ENCODE measurements around the gene MAST2. TPM values are rescaled to one million over a fixed set of nuclear protein-coding genes. Genes with fewer than 3 reads are reported as not detected.
"Not testable (repeated sequence)": the region's sequence is repeated elsewhere in the genome, so short reads cannot be mapped to it uniquely, and the experiment has no call there.

Gene MAST2
- polyA plus RNA-seq, 2 donors = 10.8 to 17.4 TPM

- not testable (repeated sequence) for H3K4me3 ChIP-seq (ENCODE audit: low read depth in 1 of 2, low read length in 2 of 2); H3K9me3 ChIP-seq (ENCODE audit: control insufficient read depth in 2 of 2, insufficient read depth in 1 of 2, low read depth in 1 of 2, low read length in 1 of 2); H3K27me3 ChIP-seq (ENCODE audit: control insufficient read depth in 1 of 2, insufficient read depth in 2 of 2, low read length in 2 of 2); H3K27ac ChIP-seq (ENCODE audit: low read depth in 2 of 2, low read length in 1 of 2); H3K4me1 ChIP-seq (ENCODE audit: control insufficient read depth in 2 of 2, insufficient read depth in 2 of 2, low read length in 1 of 2); H3K36me3 ChIP-seq (ENCODE audit: control insufficient read depth in 2 of 2, insufficient read depth in 2 of 2, low read length in 1 of 2)
- 98% methylated on average over 4 of the region's 4 CpGs for WGBS, 2 donors
Observed at GRCh38 chr1:45961936-45962335, 158.5 kb downstream of the MAST2 start.

- no peaks in the 10 kb centered on the region for H3K27me3 ChIP-seq (ENCODE audit: control insufficient read depth in 1 of 2, insufficient read depth in 2 of 2, low read length in 2 of 2)
- no peaks in the 10 kb centered on the region for H3K4me1 ChIP-seq (ENCODE audit: control insufficient read depth in 2 of 2, insufficient read depth in 2 of 2, low read length in 1 of 2)
- H3K27ac ChIP-seq (ENCODE audit: low read depth in 2 of 2, low read length in 1 of 2) = peak overlapping the region in 1 of 2 donors; percentile 23
- no peak overlapping the region for H3K4me3 ChIP-seq (ENCODE audit: low read depth in 1 of 2, low read length in 2 of 2)
- peaks cover 0 to 2% of the 10 kb centered on the region in 2 donors for H3K9me3 ChIP-seq (ENCODE audit: control insufficient read depth in 2 of 2, insufficient read depth in 1 of 2, low read depth in 1 of 2, low read length in 1 of 2)
- peaks cover 0 to 3% of the 10 kb centered on the region in 2 donors for H3K36me3 ChIP-seq (ENCODE audit: control insufficient read depth in 2 of 2, insufficient read depth in 2 of 2, low read length in 1 of 2)
- WGBS, 2 donors = 87 to 91% methylated on average over 9 of the region's 9 CpGs
Observed at GRCh38 chr1:45968941-45969666, 165.7 kb downstream of the MAST2 start.

GRCh38 chr1:45969866-45970265 is 166.5 kb downstream of the MAST2 start:
- peaks cover 0 to 3% of the 10 kb centered on the region in 2 donors for H3K36me3 ChIP-seq (ENCODE audit: control insufficient read depth in 2 of 2, insufficient read depth in 2 of 2, low read length in 1 of 2)
- H3K4me3 ChIP-seq (ENCODE audit: low read depth in 1 of 2, low read length in 2 of 2) = no peak overlapping the region
- no peaks in the 10 kb centered on the region for H3K27me3 ChIP-seq (ENCODE audit: control insufficient read depth in 1 of 2, insufficient read depth in 2 of 2, low read length in 2 of 2)
- WGBS, 2 donors = 80 to 89% methylated on average over 3 of the region's 3 CpGs
- H3K9me3 ChIP-seq (ENCODE audit: control insufficient read depth in 2 of 2, insufficient read depth in 1 of 2, low read depth in 1 of 2, low read length in 1 of 2) = peaks cover 0 to 2% of the 10 kb centered on the region in 2 donors
- H3K27ac ChIP-seq (ENCODE audit: low read depth in 2 of 2, low read length in 1 of 2) = peak overlapping the region; percentile 40 to 70
- no peaks in the 10 kb centered on the region for H3K4me1 ChIP-seq (ENCODE audit: control insufficient read depth in 2 of 2, insufficient read depth in 2 of 2, low read length in 1 of 2)

- Histone ChIP-seq H3K9me3 (ENCODE audit: control insufficient read depth in 2 of 2, insufficient read depth in 1 of 2, low read depth in 1 of 2, low read length in 1 of 2) (peaks cover 0 to 2% of the 10 kb centered on the region in 2 donors), H3K36me3 (ENCODE audit: control insufficient read depth in 2 of 2, insufficient read depth in 2 of 2, low read length in 1 of 2) (peaks cover 0 to 3% of the 10 kb centered on the region in 2 donors), H3K4me1 (ENCODE audit: control insufficient read depth in 2 of 2, insufficient read depth in 2 of 2, low read length in 1 of 2) (no peaks in the 10 kb centered on the region), H3K27me3 (ENCODE audit: control insufficient read depth in 1 of 2, insufficient read depth in 2 of 2, low read length in 2 of 2) (no peaks in the 10 kb centered on the region), H3K27ac (ENCODE audit: low read depth in 2 of 2, low read length in 1 of 2) (peak overlapping the region; percentile 29 to 52), H3K4me3 (ENCODE audit: low read depth in 1 of 2, low read length in 2 of 2) (no peak overlapping the region)
- WGBS, 2 donors = 94 to 95% methylated on average over 3 of the region's 3 CpGs
Observed at GRCh38 chr1:45971335-45971734, 167.9 kb downstream of the MAST2 start.

GRCh38 chr1:45971922-45972531 is 168.6 kb downstream of the MAST2 start:
- Histone ChIP-seq H3K4me1 (ENCODE audit: control insufficient read depth in 2 of 2, insufficient read depth in 2 of 2, low read length in 1 of 2) (no peaks in the 10 kb centered on the region), H3K4me3 (ENCODE audit: low read depth in 1 of 2, low read length in 2 of 2) (no peak overlapping the region), H3K9me3 (ENCODE audit: control insufficient read depth in 2 of 2, insufficient read depth in 1 of 2, low read depth in 1 of 2, low read length in 1 of 2) (peaks cover 0 to 2% of the 10 kb centered on the region in 2 donors), H3K36me3 (ENCODE audit: control insufficient read depth in 2 of 2, insufficient read depth in 2 of 2, low read length in 1 of 2) (peaks cover 0 to 3% of the 10 kb centered on the region in 2 donors), H3K27me3 (ENCODE audit: control insufficient read depth in 1 of 2, insufficient read depth in 2 of 2, low read length in 2 of 2) (no peaks in the 10 kb centered on the region), H3K27ac (ENCODE audit: low read depth in 2 of 2, low read length in 1 of 2) (no peak overlapping the region)
- WGBS, 2 donors = 90 to 93% methylated on average over 5 of the region's 5 CpGs

- H3K4me3 ChIP-seq (ENCODE audit: low read depth in 1 of 2, low read length in 2 of 2) = no peak overlapping the region
- WGBS, 2 donors = 94 to 95% methylated on average over 2 of the region's 2 CpGs
Observed at GRCh38 chr1:45972621-45973020, 169.2 kb downstream of the MAST2 start.

GRCh38 chr1:45973121-45973520 is 169.7 kb downstream of the MAST2 start:
- WGBS, 2 donors = 84 to 94% methylated on average over 3 of the region's 3 CpGs
- no peaks in the 10 kb centered on the region for H3K4me1 ChIP-seq (ENCODE audit: control insufficient read depth in 2 of 2, insufficient read depth in 2 of 2, low read length in 1 of 2)
- H3K36me3 ChIP-seq (ENCODE audit: control insufficient read depth in 2 of 2, insufficient read depth in 2 of 2, low read length in 1 of 2) = peaks cover 0 to 3% of the 10 kb centered on the region in 2 donors
- peaks cover 0 to 2% of the 10 kb centered on the region in 2 donors for H3K9me3 ChIP-seq (ENCODE audit: control insufficient read depth in 2 of 2, insufficient read depth in 1 of 2, low read depth in 1 of 2, low read length in 1 of 2)
- no peak overlapping the region for H3K4me3 ChIP-seq (ENCODE audit: low read depth in 1 of 2, low read length in 2 of 2)
- no peaks in the 10 kb centered on the region for H3K27me3 ChIP-seq (ENCODE audit: control insufficient read depth in 1 of 2, insufficient read depth in 2 of 2, low read length in 2 of 2)
- no peak overlapping the region for H3K27ac ChIP-seq (ENCODE audit: low read depth in 2 of 2, low read length in 1 of 2)

More at GRCh38 chr1:45972621-45973020, 169.2 kb downstream of the MAST2 start:
- H3K27me3 ChIP-seq (ENCODE audit: control insufficient read depth in 1 of 2, insufficient read depth in 2 of 2, low read length in 2 of 2) = no peaks in the 10 kb centered on the region
- no peaks in the 10 kb centered on the region for H3K4me1 ChIP-seq (ENCODE audit: control insufficient read depth in 2 of 2, insufficient read depth in 2 of 2, low read length in 1 of 2)
- H3K27ac ChIP-seq (ENCODE audit: low read depth in 2 of 2, low read length in 1 of 2) = no peak overlapping the region
- H3K9me3 ChIP-seq (ENCODE audit: control insufficient read depth in 2 of 2, insufficient read depth in 1 of 2, low read depth in 1 of 2, low read length in 1 of 2) = peaks cover 0 to 2% of the 10 kb centered on the region in 2 donors
- peaks cover 0 to 3% of the 10 kb centered on the region in 2 donors for H3K36me3 ChIP-seq (ENCODE audit: control insufficient read depth in 2 of 2, insufficient read depth in 2 of 2, low read length in 1 of 2)

GRCh38 chr1:45974541-45975269 is 171.3 kb downstream of the MAST2 start:
- Histone ChIP-seq H3K27me3 (ENCODE audit: control insufficient read depth in 1 of 2, insufficient read depth in 2 of 2, low read length in 2 of 2) (no peaks in the 10 kb centered on the region), H3K4me3 (ENCODE audit: low read depth in 1 of 2, low read length in 2 of 2) (no peak overlapping the region), H3K9me3 (ENCODE audit: control insufficient read depth in 2 of 2, insufficient read depth in 1 of 2, low read depth in 1 of 2, low read length in 1 of 2) (peaks cover 0 to 2% of the 10 kb centered on the region in 2 donors), H3K36me3 (ENCODE audit: control insufficient read depth in 2 of 2, insufficient read depth in 2 of 2, low read length in 1 of 2) (peaks cover 0 to 3% of the 10 kb centered on the region in 2 donors), H3K27ac (ENCODE audit: low read depth in 2 of 2, low read length in 1 of 2) (no peak overlapping the region), H3K4me1 (ENCODE audit: control insufficient read depth in 2 of 2, insufficient read depth in 2 of 2, low read length in 1 of 2) (no peaks in the 10 kb centered on the region)
- WGBS, 2 donors = 94 to 97% methylated on average over 1 of the region's 1 CpG

GRCh38 chr1:45976623-45977022 is 173.2 kb downstream of the MAST2 start:
- Histone ChIP-seq H3K36me3 (ENCODE audit: control insufficient read depth in 2 of 2, insufficient read depth in 2 of 2, low read length in 1 of 2) (peaks cover 0 to 3% of the 10 kb centered on the region in 2 donors), H3K27me3 (ENCODE audit: control insufficient read depth in 1 of 2, insufficient read depth in 2 of 2, low read length in 2 of 2) (no peaks in the 10 kb centered on the region), H3K9me3 (ENCODE audit: control insufficient read depth in 2 of 2, insufficient read depth in 1 of 2, low read depth in 1 of 2, low read length in 1 of 2) (no peaks in the 10 kb centered on the region), H3K4me1 (ENCODE audit: control insufficient read depth in 2 of 2, insufficient read depth in 2 of 2, low read length in 1 of 2) (no peaks in the 10 kb centered on the region), H3K27ac (ENCODE audit: low read depth in 2 of 2, low read length in 1 of 2) (no peak overlapping the region), H3K4me3 (ENCODE audit: low read depth in 1 of 2, low read length in 2 of 2) (no peak overlapping the region)
- 86 to 91% methylated on average over 3 of the region's 3 CpGs for WGBS, 2 donors
